ENCODE results near the gene CUL1.

CUL1 gene

DNA sequence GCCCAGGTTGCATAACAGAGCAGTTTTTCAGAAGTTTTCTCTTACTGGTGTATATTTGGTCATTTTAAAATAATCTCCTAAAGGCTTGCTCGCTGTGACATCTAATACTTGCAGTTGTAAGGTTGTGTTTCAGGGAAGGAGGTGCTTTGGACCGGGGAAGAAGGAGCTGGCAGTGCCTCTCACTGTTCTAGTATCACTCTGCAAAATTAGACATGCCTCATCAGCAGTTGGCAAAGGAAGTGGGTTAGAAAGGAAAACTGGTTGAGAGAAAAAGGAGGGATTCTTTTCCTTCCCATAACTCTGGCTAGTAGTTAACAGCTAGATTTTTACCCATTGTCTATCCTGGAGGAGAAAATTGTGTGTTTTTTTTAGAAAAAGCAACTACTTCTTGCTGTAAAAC, 34.8 kb downstream of the CUL1 start:
- no peak for DNase-seq (ENCODE audit: low read depth)
- TF ChIP-seq, protein P1, sequence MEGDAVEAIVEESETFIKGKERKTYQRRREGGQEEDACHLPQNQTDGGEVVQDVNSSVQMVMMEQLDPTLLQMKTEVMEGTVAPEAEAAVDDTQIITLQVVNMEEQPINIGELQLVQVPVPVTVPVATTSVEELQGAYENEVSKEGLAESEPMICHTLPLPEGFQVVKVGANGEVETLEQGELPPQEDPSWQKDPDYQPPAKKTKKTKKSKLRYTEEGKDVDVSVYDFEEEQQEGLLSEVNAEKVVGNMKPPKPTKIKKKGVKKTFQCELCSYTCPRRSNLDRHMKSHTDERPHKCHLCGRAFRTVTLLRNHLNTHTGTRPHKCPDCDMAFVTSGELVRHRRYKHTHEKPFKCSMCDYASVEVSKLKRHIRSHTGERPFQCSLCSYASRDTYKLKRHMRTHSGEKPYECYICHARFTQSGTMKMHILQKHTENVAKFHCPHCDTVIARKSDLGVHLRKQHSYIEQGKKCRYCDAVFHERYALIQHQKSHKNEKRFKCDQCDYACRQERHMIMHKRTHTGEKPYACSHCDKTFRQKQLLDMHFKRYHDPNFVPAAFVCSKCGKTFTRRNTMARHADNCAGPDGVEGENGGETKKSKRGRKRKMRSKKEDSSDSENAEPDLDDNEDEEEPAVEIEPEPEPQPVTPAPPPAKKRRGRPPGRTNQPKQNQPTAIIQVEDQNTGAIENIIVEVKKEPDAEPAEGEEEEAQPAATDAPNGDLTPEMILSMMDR (IDR thresholded peaks at IDR 0.05; ENCODE audit: insufficient read depth, low read depth, low read length, missing control alignments) = no peak
- H3K4me3 ChIP-seq (ENCODE audit: low read depth, low read length) = no peak overlapping the region

DNA sequence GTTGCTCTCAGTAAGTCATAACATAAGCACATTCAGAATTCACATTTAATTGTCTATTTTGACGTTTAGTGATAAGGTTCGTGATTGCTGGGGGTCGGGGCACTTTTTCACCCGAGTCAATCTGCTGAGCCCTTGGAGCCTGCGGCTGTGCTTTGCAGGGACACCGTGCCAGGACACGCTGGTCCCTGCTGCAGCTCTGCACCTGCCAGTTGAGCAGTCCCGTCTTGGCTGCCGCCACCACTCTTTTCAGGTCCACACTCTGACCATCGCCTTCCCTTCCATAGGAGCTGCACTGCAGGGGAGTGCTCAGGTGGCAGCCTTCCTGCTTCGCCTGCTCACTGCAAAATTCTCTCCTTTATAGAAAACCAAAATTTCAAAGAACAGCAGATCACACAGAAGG, 36.4 kb downstream of the CUL1 start:
- H3K4me3 ChIP-seq (ENCODE audit: low read depth, low read length) = no peak overlapping the region
- DNase-seq (ENCODE audit: low read depth) = no peak
- TF ChIP-seq, protein P1 (IDR thresholded peaks at IDR 0.05; ENCODE audit: insufficient read depth, low read depth, low read length, missing control alignments) = no peak

DNA sequence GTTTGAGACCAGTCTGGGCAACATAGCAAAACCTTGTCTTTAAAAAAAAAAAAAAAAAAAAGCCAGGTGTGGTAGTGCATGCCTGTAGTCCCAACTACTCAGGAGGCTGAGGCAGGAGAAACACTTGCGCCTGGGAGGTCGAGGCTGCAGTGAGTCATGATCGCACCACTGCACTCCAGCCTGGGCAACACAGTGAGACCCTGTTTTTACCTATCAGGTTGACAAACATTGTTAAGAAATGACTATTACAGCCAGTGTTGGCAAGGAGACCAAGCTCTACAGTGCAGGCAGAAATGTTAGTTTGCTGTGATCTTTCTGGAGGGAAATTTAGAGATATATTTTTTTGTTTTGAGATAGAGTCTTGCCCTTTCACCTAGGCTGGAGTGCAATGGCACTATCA, 37.3 kb downstream of the CUL1 start:
- H3K4me3 ChIP-seq (ENCODE audit: low read depth, low read length) = no peak overlapping the region
- TF ChIP-seq, protein P1 (IDR thresholded peaks at IDR 0.05; ENCODE audit: insufficient read depth, low read depth, low read length, missing control alignments) = no peak
- no peak for DNase-seq (ENCODE audit: low read depth)

DNA sequence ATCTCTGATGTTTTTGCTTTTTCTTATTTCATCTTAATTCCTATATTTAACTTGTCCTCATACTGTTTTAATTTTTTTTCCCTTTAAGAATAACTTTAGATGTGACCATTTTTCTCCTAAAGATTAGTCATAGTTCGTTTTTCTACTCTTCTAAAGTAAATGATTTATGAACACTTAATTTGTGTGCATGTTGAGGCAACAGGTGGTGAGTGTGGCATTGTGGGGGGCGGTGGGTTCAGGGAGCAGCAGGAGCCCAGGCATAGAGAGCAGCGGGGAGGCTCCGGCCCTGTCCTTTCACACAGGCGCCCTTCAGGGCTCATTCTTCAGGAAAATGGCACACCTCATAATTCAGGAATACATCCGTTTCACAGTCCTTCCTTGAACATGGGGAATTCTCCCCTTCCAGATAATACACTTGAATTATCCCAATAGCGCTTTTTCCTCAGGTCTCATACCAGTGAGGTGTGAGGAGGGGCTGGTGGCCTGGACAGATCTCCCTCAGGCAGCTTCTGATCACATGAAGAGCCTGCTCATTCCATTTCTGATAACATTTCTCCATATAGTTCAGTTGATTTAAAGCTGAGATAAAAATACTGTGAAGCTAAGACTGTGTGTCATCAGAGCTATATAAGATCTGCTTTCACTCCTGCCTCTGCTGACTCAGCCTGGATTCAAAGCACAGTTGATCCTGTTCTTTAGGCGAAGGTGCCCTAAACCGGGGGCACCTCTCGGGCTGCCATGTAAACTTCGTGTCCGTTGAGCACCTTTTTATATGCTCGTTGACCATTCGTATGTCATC, 40.2 kb downstream of the CUL1 start:
- no peak overlapping the region for H3K4me3 ChIP-seq (ENCODE audit: low read depth, low read length)
- TF ChIP-seq, protein P1 (IDR thresholded peaks at IDR 0.05; ENCODE audit: insufficient read depth, low read depth, low read length, missing control alignments) = no peak
- no peak for DNase-seq (ENCODE audit: low read depth)

DNA sequence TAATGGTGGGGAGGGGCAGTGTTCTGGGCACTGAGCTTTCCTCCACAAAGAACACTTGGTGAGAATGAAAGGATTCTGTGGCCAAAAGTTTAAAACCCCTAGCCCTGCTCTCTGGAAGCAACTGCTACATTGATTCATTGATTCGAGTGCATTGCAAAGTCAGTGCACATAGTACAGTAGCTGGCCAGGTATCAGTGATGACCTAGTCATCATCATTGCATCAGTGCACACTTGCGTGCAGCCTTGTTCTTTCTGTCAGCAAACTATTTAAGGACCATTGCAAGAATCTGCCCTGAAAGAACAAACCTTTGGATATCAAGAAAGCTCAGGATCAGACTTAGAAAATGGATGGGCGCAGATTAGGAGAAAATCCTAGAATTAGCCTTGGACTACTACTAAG, 47.4 kb downstream of the CUL1 start:
- no peak for DNase-seq (ENCODE audit: low read depth)
- no peak overlapping the region for H3K4me3 ChIP-seq (ENCODE audit: low read depth, low read length)
- TF ChIP-seq, protein P1 (IDR thresholded peaks at IDR 0.05; ENCODE audit: insufficient read depth, low read depth, low read length, missing control alignments) = no peak

DNA sequence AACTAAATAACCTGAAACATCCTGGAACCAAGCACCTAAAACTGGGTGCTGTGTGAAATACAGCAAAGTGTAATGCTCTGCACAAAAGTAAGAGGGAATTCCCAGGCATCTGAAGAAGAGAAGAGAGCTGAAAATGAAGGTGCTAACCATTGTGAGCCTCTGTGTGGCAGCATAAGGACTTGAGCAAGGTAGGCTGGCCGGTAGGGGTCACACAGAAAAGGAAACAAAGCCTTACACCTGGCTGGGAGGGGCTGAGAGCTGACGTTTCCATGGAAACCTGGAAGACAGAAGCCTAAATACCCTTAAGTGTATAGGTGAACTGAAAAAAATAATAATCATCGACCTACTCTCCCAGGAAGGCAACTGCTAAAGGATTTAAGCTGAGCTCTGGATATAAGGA, 48.6 kb downstream of the CUL1 start:
- TF ChIP-seq, protein P1 (IDR thresholded peaks at IDR 0.05; ENCODE audit: insufficient read depth, low read depth, low read length, missing control alignments) = no peak
- DNase-seq (ENCODE audit: low read depth) = peak; percentile 12
- no peak overlapping the region for H3K4me3 ChIP-seq (ENCODE audit: low read depth, low read length)

Measured in GM12865 (cell line).